ENCODE data around the gene FGD3.

GRCh38 chr9:92965061-92965758, 17.9 kb downstream of the FGD3 start:
- TF ChIP-seq, protein P1, sequence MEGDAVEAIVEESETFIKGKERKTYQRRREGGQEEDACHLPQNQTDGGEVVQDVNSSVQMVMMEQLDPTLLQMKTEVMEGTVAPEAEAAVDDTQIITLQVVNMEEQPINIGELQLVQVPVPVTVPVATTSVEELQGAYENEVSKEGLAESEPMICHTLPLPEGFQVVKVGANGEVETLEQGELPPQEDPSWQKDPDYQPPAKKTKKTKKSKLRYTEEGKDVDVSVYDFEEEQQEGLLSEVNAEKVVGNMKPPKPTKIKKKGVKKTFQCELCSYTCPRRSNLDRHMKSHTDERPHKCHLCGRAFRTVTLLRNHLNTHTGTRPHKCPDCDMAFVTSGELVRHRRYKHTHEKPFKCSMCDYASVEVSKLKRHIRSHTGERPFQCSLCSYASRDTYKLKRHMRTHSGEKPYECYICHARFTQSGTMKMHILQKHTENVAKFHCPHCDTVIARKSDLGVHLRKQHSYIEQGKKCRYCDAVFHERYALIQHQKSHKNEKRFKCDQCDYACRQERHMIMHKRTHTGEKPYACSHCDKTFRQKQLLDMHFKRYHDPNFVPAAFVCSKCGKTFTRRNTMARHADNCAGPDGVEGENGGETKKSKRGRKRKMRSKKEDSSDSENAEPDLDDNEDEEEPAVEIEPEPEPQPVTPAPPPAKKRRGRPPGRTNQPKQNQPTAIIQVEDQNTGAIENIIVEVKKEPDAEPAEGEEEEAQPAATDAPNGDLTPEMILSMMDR (IDR thresholded peaks at IDR 0.05): no peak
- TF ChIP-seq ZFX (IDR thresholded peaks at IDR 0.05; ENCODE audit: borderline replicate concordance): no peak
